ENCODE measurements around the gene TMEM167A. TPM values are rescaled to one million over a fixed set of nuclear protein-coding genes. Genes with fewer than 3 reads are reported as not detected.

The TMEM167A gene
- total RNA-seq, 1 experiment from 2014 or later: 139 TPM

- H3K4me2 ChIP-seq (ENCODE audit: insufficient read depth, insufficient read length, low read length): no peak overlapping the region
- H3K9me3 ChIP-seq (ENCODE audit: control insufficient read depth, low read depth, low read length): no peaks in the 10 kb centered on the region
- H3K4me1 ChIP-seq (ENCODE audit: insufficient read depth, low read length): peaks cover 3% of the 10 kb centered on the region; the same call in 1 of the 2 replicates
These were observed 21.8 kb upstream of the TMEM167A start for GRCh38 chr5:83099001-83099400.

More at GRCh38 chr5:83099001-83099400, 21.8 kb upstream of the TMEM167A start:
- H3K79me2 ChIP-seq (ENCODE audit: insufficient read depth, low read length): no peaks in the 10 kb centered on the region
- H3K9ac ChIP-seq (ENCODE audit: extremely low read depth, insufficient read length, low read length): no peak overlapping the region
- TF ChIP-seq CTCF (conservative IDR thresholded peaks at IDR 0.05): no peak
- H4K20me1 ChIP-seq (ENCODE audit: control insufficient read depth, insufficient read depth, insufficient read length): no peaks in the 10 kb centered on the region
- no peaks in the 10 kb centered on the region for H3K27me3 Mint-ChIP-seq (ENCODE audit: low read depth)
- no peaks in the 10 kb centered on the region for H3K79me1 ChIP-seq (ENCODE audit: insufficient read depth, low read depth, low read length, poor library complexity, severe bottlenecking)
- no peak overlapping the region for H3K14ac ChIP-seq (ENCODE audit: insufficient read depth, low read length)
- H2BK15ac ChIP-seq (ENCODE audit: low read depth, low read length): no peak overlapping the region
- no peak overlapping the region for H3K4me3 Mint-ChIP-seq
- no peak overlapping the region for H3K56ac ChIP-seq (ENCODE audit: insufficient read length, low read depth, low read length)
- H3T11ph ChIP-seq (ENCODE audit: low read length): no peak overlapping the region
- peaks cover 4% of the 10 kb centered on the region in 2 experiments for H3K9me3 Mint-ChIP-seq
- H2BK120ac ChIP-seq (ENCODE audit: low read depth, low read length, poor library complexity, severe bottlenecking): no peak overlapping the region
- no peak overlapping the region for H3K4ac ChIP-seq (ENCODE audit: low read depth, low read length)
- no peak overlapping the region for H2BK5ac ChIP-seq (ENCODE audit: insufficient read length, low read length)
- DNase-seq: no peak
- H4K91ac ChIP-seq (ENCODE audit: insufficient read length, low read depth, low read length): no peak overlapping the region
- H4K8ac ChIP-seq (replicated peaks; ENCODE audit: insufficient read length, low read depth, low read length): no peak overlapping the region
- no peak overlapping the region for H2BK20ac ChIP-seq (ENCODE audit: low read depth, low read length, poor library complexity, severe bottlenecking)
- no peak overlapping the region for H2AFZ ChIP-seq (ENCODE audit: low read length)
- H2BK12ac ChIP-seq (ENCODE audit: insufficient read length, low read depth, low read length): no peak overlapping the region
- H3K27ac ChIP-seq (ENCODE audit: insufficient read length, low read depth, low read length): no peak overlapping the region
- peaks cover 11% of the 10 kb centered on the region in 2 experiments for H3K4me1 Mint-ChIP-seq
- H3K27me3 ChIP-seq (ENCODE audit: insufficient read depth, low read length): no peaks in the 10 kb centered on the region
- H3K23ac ChIP-seq (ENCODE audit: insufficient read length, low read depth, low read length): no peak overlapping the region
- H3K18ac ChIP-seq (ENCODE audit: insufficient read length, low read depth, low read length): no peak overlapping the region
- no peak overlapping the region for H4K5ac ChIP-seq (ENCODE audit: insufficient read length, low read depth, low read length)
- peaks cover 2 to 5% (median 4%) of the 10 kb centered on the region in 3 experiments for H3K36me3 Mint-ChIP-seq (ENCODE audit: insufficient read depth in 1 of 3, low read depth in 3 of 3)
- H2AK5ac ChIP-seq (ENCODE audit: insufficient read length, low read length): no peak overlapping the region
- no peaks in the 10 kb centered on the region for H3K23me2 ChIP-seq (ENCODE audit: insufficient read length, low read depth, low read length, poor library complexity, severe bottlenecking)
- H3K27ac Mint-ChIP-seq: no peak overlapping the region
